Middle frontal gyrus (tissue), 1 donor: ENCODE data around the gene VENTX.

Experiments
- DNase-seq: peaks from one replicate; pipeline ENCODE4 v3.0.0-alpha.2; 2015; ENCODE audit warnings: low spot score; ENCODE audit errors: extremely low spot score

The VENTX gene

DNA sequence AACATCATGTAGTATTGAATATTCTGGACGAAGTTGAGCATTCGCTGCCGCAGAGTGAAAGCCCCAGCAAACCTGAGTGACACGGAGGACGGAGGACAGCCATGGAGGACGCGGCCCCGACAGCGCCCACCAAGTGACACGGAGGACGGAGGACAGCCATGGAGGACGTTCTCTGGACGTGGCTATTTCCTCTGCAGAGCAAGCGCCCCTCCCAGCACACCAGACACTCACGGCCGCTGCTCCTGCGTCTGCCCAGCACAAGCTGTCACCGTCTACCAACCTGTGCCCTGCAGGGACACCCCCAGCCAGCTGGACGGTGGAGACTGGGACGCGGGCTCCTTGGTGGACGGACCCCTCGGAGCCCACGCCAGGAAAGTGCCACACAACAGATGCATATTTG lies 46.3 kb downstream of the VENTX start:
- DNase-seq: no peak

DNA sequence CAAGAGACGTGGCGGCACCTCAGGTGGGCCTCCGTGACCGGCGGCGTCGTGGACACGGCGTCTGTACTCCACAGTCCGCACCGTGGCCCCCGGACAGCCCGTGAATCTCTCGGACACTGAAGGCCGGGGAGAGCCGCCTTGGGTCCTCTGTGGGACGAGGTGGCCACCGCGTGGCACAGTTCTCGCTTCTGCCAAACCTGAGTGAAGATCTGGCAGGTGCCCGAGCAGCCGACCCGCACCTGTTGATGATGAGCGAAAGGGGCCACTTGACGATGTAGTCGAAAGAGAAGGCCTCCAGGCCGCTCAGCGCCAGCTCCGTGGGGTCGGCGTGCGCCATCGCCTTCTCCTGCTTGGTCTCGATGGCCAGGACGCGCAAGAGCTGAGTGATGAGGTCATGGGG lies 47.6 kb downstream of the VENTX start:
- DNase-seq: no peak

DNA sequence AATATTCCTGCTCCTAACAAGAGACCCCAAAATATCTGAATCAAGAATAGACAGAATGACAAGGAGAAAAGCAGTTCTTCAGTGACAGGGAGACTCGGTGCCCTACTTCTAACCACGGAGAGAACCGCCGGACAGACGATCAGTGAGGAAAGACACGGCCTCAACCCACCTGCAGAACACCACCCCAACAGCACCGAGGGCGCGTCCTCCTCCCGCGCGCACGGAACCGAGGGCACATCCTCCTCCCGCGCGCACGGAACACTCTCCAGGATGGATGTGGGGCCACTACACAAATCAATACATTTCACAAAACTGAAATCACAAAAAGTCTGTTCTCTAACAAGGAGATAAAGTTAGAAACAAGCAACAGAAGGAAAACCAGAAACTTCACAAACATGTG lies 48.7 kb downstream of the VENTX start:
- no peak for DNase-seq

DNA sequence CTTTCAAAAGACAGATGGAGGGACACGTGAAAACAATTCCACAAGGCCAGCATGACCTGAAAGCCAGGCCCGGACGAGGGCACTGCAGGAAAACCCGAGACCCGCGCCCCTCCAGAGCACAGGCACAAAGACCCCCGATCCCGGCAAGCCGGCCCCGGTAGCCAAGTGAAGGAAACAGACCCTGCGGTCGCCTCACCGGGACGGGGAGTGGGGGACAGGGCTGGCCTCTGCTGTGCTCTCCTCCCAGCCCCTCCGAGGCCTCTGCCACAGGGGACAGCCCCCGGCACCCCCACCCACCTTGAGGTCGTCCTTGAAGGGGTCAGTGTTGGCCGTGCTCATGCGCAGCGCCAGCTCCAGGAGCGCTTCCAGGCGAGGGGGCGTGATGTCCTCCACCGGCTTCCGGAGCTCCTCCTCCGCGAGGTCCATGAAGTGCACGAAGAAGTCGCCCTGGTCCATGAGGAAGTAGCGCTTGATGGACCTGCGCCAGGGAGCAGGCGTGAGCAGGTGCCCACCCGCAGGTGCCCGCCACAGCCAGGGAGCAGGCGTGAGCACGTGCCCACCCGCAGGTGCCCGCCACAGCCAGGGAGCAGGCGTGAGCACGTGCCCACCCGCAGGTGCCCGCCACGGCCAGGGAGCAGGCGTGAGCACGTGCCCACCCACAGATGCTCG lies 50.3 kb downstream of the VENTX start:
- no peak for DNase-seq

DNA sequence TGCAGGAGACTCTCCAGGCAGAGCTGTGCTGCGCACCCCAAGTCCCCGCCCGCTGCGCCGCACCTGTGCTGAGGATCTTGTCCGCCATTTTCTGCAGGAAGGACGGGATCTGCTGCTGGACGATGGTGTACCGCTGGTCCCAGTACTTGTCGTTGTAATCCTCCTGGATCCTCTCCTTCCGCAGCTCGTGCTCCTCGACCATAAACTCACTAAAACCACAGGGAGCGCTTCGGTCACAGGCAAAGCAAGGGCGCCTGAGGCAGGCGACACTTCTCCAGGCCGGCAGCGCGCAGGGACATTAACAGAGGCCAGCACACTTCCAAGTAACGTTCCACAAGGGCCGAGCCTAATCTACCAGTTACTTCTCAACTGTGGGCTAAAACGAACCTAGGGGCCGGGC lies 52.1 kb downstream of the VENTX start:
- DNase-seq: no peak
